ENCODE measurements around the gene MAML3.

DNA sequence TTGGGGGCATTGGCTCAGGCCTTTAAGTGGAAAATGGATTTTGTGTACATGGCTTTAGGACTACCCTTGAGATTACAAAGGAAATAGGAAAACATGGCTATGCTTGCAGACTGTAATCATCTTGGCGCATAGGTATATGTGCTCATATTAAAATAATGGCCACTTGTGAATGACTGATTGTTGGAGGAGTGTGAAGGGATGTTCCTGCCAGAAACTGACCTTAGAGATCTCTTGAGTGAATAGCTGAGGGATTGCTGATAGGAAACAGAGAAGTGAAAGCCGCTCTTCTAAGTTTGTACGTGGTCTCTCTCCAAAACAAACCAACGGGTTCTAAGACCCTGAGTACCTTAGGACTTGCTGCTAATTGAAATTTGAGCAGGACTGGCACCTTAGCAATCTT lies 302.3 kb downstream of the MAML3 start:
- TF ChIP-seq GATA2 (IDR thresholded peaks at IDR 0.05; ENCODE audit: low read depth, low read length) (no peak), GATA3 (IDR thresholded peaks at IDR 0.05; ENCODE audit: low read depth, low read length) (no peak)
